H1 (cell line): ENCODE data around the gene CTNND2. TPM values are rescaled to one million over a fixed set of nuclear protein-coding genes. Genes with fewer than 3 reads are reported as not detected.

Experiments
- BRCA1 ChIP-seq: IDR thresholded peaks from 2 replicates; pipeline ENCODE4 v1.6.1; 2012; ENCODE audit warnings: low read depth, low read length, improper control_type of control experiment
- CHD7 ChIP-seq: fragments of 300-600 bp; sonication (generic); IDR thresholded peaks from 2 replicates; pipeline ENCODE4 v1.7.1; 2012; ENCODE audit warnings: low read length, moderate library complexity, mild to moderate bottlenecking, inconsistent platforms; ENCODE audit not compliant: insufficient replicate concordance
- EGR1 ChIP-seq: IDR thresholded peaks from 2 replicates; pipeline ENCODE4 v1.6.1; 2011; ENCODE audit warnings: low read depth, low read length, borderline replicate concordance
- JUN ChIP-seq: IDR thresholded peaks from 2 replicates; pipeline ENCODE4 v1.6.1; 2011; ENCODE audit warnings: low read depth, mild to moderate bottlenecking, improper control_type of control experiment, low read length
- NANOG ChIP-seq: IDR thresholded peaks from 2 replicates; pipeline ENCODE4 v1.6.1; 2011; ENCODE audit warnings: low read length, low read depth, mild to moderate bottlenecking, inconsistent platforms; ENCODE audit not compliant: insufficient read depth, poor library complexity, severe bottlenecking
- NRF1 ChIP-seq: IDR thresholded peaks from 2 replicates; pipeline ENCODE4 v1.6.1; 2011; ENCODE audit warnings: mild to moderate bottlenecking, low read depth, low read length, improper control_type of control experiment
- SP1 ChIP-seq: IDR thresholded peaks from 2 replicates; pipeline ENCODE4 v1.6.1; 2011; ENCODE audit warnings: low read depth, low read length
- SP4 ChIP-seq: IDR thresholded peaks from 2 replicates; pipeline ENCODE4 v1.6.1; 2012; ENCODE audit warnings: low read length, inconsistent platforms
- TCF12 ChIP-seq: IDR thresholded peaks from 2 replicates; pipeline ENCODE4 v1.6.1; 2011; ENCODE audit warnings: low read depth, mild to moderate bottlenecking, low read length
- USF2 ChIP-seq: IDR thresholded peaks from 2 replicates; pipeline ENCODE4 v1.6.1; 2011; ENCODE audit warnings: low read length, improper control_type of control experiment
- polyA plus RNA-seq, 7 experiments: library from polyadenylated mRNA; depleted of rRNA in 3 of 7; stranded (reverse) in 5 of 7; unstranded in 2 of 7; fragments of >200 nt in 5 of 7; fragments of 200-250 nt in 2 of 7; gene quantifications; 1 replicate in 5 of 7; 2 replicates in 1 of 7; 4 replicates in 1 of 7; pipeline versions ENCODE4 v1.2.1 to v1.2.3, GENCODE V29; 2011 to 2013; ENCODE audit warnings: missing spikeins in 2 of 7, mixed read lengths in 2 of 7
- total RNA-seq: library from RNA; stranded (reverse); fragmentation: NEBNext Ultra II Directional; extraction: Animal tissue kit (Norgen Biotek cat#: 25700); gene quantifications from 2 replicates; pipeline ENCODE4 v1.2.1, GENCODE V29; 2021

CTNND2 gene
- total and polyA plus RNA-seq, 2 of the 8 experiments (the other 6 are each of a cell fraction or from before 2014, with no cell fraction given), result 7.4 to 14.2 TPM

- no peak for TF ChIP-seq CHD7
- TF ChIP-seq TCF12, result no peak
- TF ChIP-seq SP1, result no peak
- TF ChIP-seq NANOG, result no peak
- no peak for TF ChIP-seq BRCA1
- TF ChIP-seq SP4, result no peak
- no peak for TF ChIP-seq JUN
- TF ChIP-seq USF2, result no peak
- TF ChIP-seq EGR1, result no peak
- TF ChIP-seq NRF1, result no peak
These were observed 347.2 kb downstream of the CTNND2 start (continued) for GRCh38 chr5:11557063-11557462.
